ENCODE measurements around the gene USP40. TPM values are rescaled to one million over a fixed set of nuclear protein-coding genes. Genes with fewer than 3 reads are reported as not detected.

Gene USP40
- total RNA-seq, 2 experiments from 2014 or later, result 11.5 to 13.9 TPM

- Mint-ChIP-seq H3K9me3 (no peaks in the 10 kb centered on the region), H3K36me3 (peaks cover 11% of the 10 kb centered on the region), H3K27me3 (no peaks in the 10 kb centered on the region), H3K4me1 (peaks cover 13% of the 10 kb centered on the region), H3K27ac (peak overlapping the region; percentile 56), H3K4me3 (no peak overlapping the region)
- POLR2A ChIA-PET, result interaction anchor here (1.7 kb wide), 1 partner anchor 20 kb away, joined by 5 read pairs; no protein-coding TSS in a partner anchor
- peak; percentile 22 for DNase-seq
- no peak for ATAC-seq (ENCODE audit: low read depth)
Observed at GRCh38 chr2:233442028-233442310, 124.6 kb downstream of the USP40 start.

- POLR2A ChIA-PET, result interaction anchor here (1.4 kb wide), 1 partner anchor 35 kb away, joined by 3 read pairs; no protein-coding TSS in a partner anchor
- Mint-ChIP-seq H3K27ac (peak overlapping the region; percentile 58), H3K4me1 (peaks cover 15% of the 10 kb centered on the region), H3K36me3 (peaks cover 14% of the 10 kb centered on the region), H3K27me3 (no peaks in the 10 kb centered on the region), H3K9me3 (no peaks in the 10 kb centered on the region), H3K4me3 (no peak overlapping the region)
- ATAC-seq (ENCODE audit: low read depth) (no peak), DNase-seq (peak; percentile 19)
Observed at GRCh38 chr2:233441161-233442027, 125.2 kb downstream of the USP40 start.

GRCh38 chr2:233440714-233441113 is 125.9 kb downstream of the USP40 start:
- Mint-ChIP-seq H3K27ac (peak overlapping the region; percentile 58), H3K4me1 (peaks cover 15% of the 10 kb centered on the region), H3K9me3 (no peaks in the 10 kb centered on the region), H3K27me3 (no peaks in the 10 kb centered on the region), H3K36me3 (peaks cover 12% of the 10 kb centered on the region), H3K4me3 (no peak overlapping the region)
- ATAC-seq (ENCODE audit: low read depth), result no peak
- peak; percentile 17 for DNase-seq
- POLR2A ChIA-PET, result interaction anchor here (1.4 kb wide), 1 partner anchor 34 kb away, joined by 3 read pairs; no protein-coding TSS in a partner anchor

GRCh38 chr2:233440314-233440713 is 126.3 kb downstream of the USP40 start:
- POLR2A ChIA-PET, result interaction anchor here (0.7 to 1.4 kb wide), 2 partner anchors 34 to 40 kb away, joined by 3 read pairs; no protein-coding TSS in a partner anchor
- Mint-ChIP-seq H3K27me3 (no peaks in the 10 kb centered on the region), H3K9me3 (no peaks in the 10 kb centered on the region), H3K4me1 (peaks cover 15% of the 10 kb centered on the region), H3K4me3 (no peak overlapping the region), H3K36me3 (peaks cover 11% of the 10 kb centered on the region), H3K27ac (peak overlapping the region; percentile 58)
- peak; percentile 21 for DNase-seq
- ATAC-seq (ENCODE audit: low read depth), result no peak

- Mint-ChIP-seq H3K9me3 (no peaks in the 10 kb centered on the region), H3K36me3 (peaks cover 10% of the 10 kb centered on the region), H3K4me3 (no peak overlapping the region), H3K27me3 (no peaks in the 10 kb centered on the region), H3K27ac (no peak overlapping the region), H3K4me1 (peaks cover 15% of the 10 kb centered on the region)
- DNase-seq (peak; percentile 17), ATAC-seq (ENCODE audit: low read depth) (no peak)
- POLR2A ChIA-PET, result no interaction called here
Observed at GRCh38 chr2:233439191-233439590, 127.4 kb downstream of the USP40 start.

GRCh38 chr2:233438573-233439147 is 127.9 kb downstream of the USP40 start:
- no peaks in the 10 kb centered on the region for H3K9me3 Mint-ChIP-seq
- peaks cover 10% of the 10 kb centered on the region for H3K36me3 Mint-ChIP-seq
- DNase-seq (peak; percentile 14), ATAC-seq (ENCODE audit: low read depth) (no peak)
- H3K4me1 Mint-ChIP-seq, result peaks cover 15% of the 10 kb centered on the region
- POLR2A ChIA-PET, result no interaction called here
- H3K4me3 Mint-ChIP-seq, result no peak overlapping the region
- no peak overlapping the region for H3K27ac Mint-ChIP-seq
- H3K27me3 Mint-ChIP-seq, result no peaks in the 10 kb centered on the region

- peaks cover 9% of the 10 kb centered on the region for H3K4me1 Mint-ChIP-seq
- H3K36me3 Mint-ChIP-seq, result peaks cover 6% of the 10 kb centered on the region
- H3K9me3 Mint-ChIP-seq, result no peaks in the 10 kb centered on the region
- POLR2A ChIA-PET, result no interaction called here
- ATAC-seq (ENCODE audit: low read depth) (no peak), DNase-seq (peak; percentile 14)
- no peaks in the 10 kb centered on the region for H3K27me3 Mint-ChIP-seq
- H3K4me3 Mint-ChIP-seq, result no peak overlapping the region
- no peak overlapping the region for H3K27ac Mint-ChIP-seq
Observed at GRCh38 chr2:233437439-233437955, 129.1 kb downstream of the USP40 start.

- Mint-ChIP-seq H3K36me3 (peaks cover 7% of the 10 kb centered on the region), H3K4me1 (peaks cover 9% of the 10 kb centered on the region), H3K9me3 (no peaks in the 10 kb centered on the region), H3K27me3 (no peaks in the 10 kb centered on the region), H3K4me3 (no peak overlapping the region), H3K27ac (no peak overlapping the region)
- POLR2A ChIA-PET, result no interaction called here
- DNase-seq, result peak; percentile 12
- no peak for ATAC-seq (ENCODE audit: low read depth)
Observed at GRCh38 chr2:233436691-233437438, 129.7 kb downstream of the USP40 start.

- Mint-ChIP-seq H3K36me3 (peaks cover 12% of the 10 kb centered on the region), H3K9me3 (no peaks in the 10 kb centered on the region), H3K4me1 (peaks cover 9% of the 10 kb centered on the region), H3K4me3 (no peak overlapping the region), H3K27ac (no peak overlapping the region), H3K27me3 (no peaks in the 10 kb centered on the region)
- ATAC-seq (ENCODE audit: low read depth), result no peak
- POLR2A ChIA-PET, result no interaction called here
- DNase-seq, result no peak
Observed at GRCh38 chr2:233436191-233436581, 130.4 kb downstream of the USP40 start.

GRCh38 chr2:233435436-233436190 is 131.0 kb downstream of the USP40 start:
- H3K4me1 Mint-ChIP-seq, result peaks cover 4% of the 10 kb centered on the region
- POLR2A ChIA-PET, result no interaction called here
- no peaks in the 10 kb centered on the region for H3K9me3 Mint-ChIP-seq
- H3K4me3 Mint-ChIP-seq, result no peak overlapping the region
- ATAC-seq (ENCODE audit: low read depth), result no peak
- no peak for DNase-seq
- H3K27ac Mint-ChIP-seq, result no peak overlapping the region
- no peaks in the 10 kb centered on the region for H3K27me3 Mint-ChIP-seq
- H3K36me3 Mint-ChIP-seq, result peaks cover 12% of the 10 kb centered on the region

- peaks cover 15% of the 10 kb centered on the region for H3K36me3 Mint-ChIP-seq
- no peak for ATAC-seq (ENCODE audit: low read depth)
- H3K27me3 Mint-ChIP-seq, result no peaks in the 10 kb centered on the region
- POLR2A ChIA-PET, result no interaction called here
- H3K4me1 Mint-ChIP-seq, result peaks cover 5% of the 10 kb centered on the region
- no peak overlapping the region for H3K4me3 Mint-ChIP-seq
- H3K27ac Mint-ChIP-seq, result no peak overlapping the region
- DNase-seq, result no peak
- H3K9me3 Mint-ChIP-seq, result no peaks in the 10 kb centered on the region
Observed at GRCh38 chr2:233434666-233435330, 131.8 kb downstream of the USP40 start.

GRCh38 chr2:233433794-233434193 is 132.8 kb downstream of the USP40 start:
- Mint-ChIP-seq H3K9me3 (no peaks in the 10 kb centered on the region), H3K27ac (no peak overlapping the region), H3K4me3 (no peak overlapping the region), H3K27me3 (no peaks in the 10 kb centered on the region), H3K36me3 (peaks cover 15% of the 10 kb centered on the region), H3K4me1 (peaks cover 7% of the 10 kb centered on the region)
- no peak for DNase-seq
- ATAC-seq (ENCODE audit: low read depth), result no peak
- POLR2A ChIA-PET, result no interaction called here
